HK-2 (cell line): Measurements from ENCODE around the gene DMXL2.
A peak's percentile ranks its signal among the peaks of the same experiment; 100 is the strongest.
"Not testable (repeated sequence)": the region's sequence is repeated elsewhere in the genome, so short reads cannot be mapped to it uniquely, and the experiment has no call there.

Experiments
- DNase-seq: peaks from one replicate; pipeline ENCODE4 v3.0.0-alpha.2; 2018; ENCODE audit not compliant: unreplicated experiment

The DMXL2 gene

GRCh38 chr15:51492528-51492927 is 130.0 kb downstream of the DMXL2 start:
- no peak for DNase-seq

DNA sequence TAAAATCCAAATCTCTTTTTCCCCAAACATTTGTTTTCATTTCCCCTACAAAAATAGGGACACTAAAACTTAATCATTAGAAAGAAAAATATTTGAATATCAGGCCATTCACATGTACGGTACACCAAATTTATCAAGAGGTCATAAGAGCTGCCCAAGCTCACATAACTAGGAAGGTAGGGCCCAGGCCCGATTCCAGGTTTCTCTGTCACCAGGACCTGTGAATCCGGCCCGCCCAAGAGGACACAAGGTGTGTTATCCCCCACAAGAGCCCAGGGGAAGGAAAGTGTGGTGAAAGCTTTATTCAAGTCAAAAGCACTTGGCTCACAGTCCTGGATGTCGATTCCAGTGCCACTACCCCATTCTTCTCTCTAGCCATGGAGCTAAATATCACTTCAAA is 130.6 kb downstream of the DMXL2 start:
- no peak for DNase-seq

GRCh38 chr15:51484781-51485180 is 137.8 kb downstream of the DMXL2 start:
- DNase-seq, result no peak

- DNase-seq, result no peak
These were observed 138.6 kb downstream of the DMXL2 start for GRCh38 chr15:51483985-51484384.

GRCh38 chr15:51483520-51483919 is 139.1 kb downstream of the DMXL2 start:
- DNase-seq, result no peak

GRCh38 chr15:51475736-51476135 is 146.8 kb downstream of the DMXL2 start:
- no peak for DNase-seq

DNA sequence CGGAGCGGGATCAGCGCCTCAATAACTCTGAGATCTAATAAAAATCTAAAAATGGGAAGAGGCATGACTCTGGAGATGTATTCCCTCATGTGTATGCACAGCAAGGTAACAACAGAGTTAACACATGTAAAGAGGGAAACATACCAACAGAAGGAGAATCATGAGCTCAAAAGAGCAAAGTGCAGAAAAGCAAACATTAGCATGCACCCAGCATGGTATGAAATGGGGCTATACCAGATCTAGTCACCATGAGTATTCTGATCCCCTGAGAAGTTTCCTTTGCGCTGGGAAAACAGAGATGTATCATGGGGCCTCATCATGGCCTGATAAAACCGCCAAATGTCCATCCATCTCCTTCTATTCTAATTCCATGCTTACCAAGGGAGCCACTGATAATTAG is 152.1 kb downstream of the DMXL2 start:
- DNase-seq, result no peak

GRCh38 chr15:51460796-51461195 is 161.8 kb downstream of the DMXL2 start:
- DNase-seq, result no peak

- DNase-seq, result peak; percentile 41
These were observed 172.6 kb downstream of the DMXL2 start for GRCh38 chr15:51450001-51450400.

DNA sequence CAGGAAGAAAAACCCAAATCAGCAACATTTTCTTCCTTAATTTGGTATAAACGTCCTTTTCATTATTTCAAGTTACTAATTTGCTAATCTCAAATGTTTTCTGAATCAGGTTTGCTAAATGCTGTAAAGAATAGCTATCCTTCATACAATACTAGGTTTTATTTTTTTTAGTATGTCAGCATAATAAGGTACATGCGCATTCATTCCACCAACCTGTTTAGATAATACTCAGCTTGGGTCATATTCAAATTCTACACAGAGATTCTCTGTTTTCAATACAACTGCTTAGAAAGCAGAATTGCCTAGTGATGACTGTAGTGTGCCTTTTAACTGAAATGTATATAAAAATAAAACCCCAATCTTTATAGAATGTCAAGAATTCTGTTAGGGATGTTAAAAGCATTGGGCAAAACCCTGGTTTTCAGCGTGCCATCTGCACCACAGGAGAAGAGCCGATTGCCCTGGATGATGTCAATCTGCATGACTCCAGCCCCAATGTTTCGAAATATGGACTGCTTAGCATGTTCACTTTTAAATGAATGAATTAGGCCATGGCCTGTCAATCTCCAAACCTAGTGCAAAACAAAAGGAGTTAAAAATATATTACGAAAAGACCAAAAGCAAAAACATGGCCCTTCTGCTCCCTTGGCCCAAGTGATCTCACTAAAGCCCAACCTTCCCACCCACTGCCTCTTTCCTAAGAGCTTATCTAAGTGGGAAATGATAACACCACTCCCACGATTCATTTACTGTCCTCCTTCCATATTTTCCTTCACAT is 173.8 kb downstream of the DMXL2 start:
- DNase-seq, result no peak

GRCh38 chr15:51447855-51448621 is 174.5 kb downstream of the DMXL2 start:
- no peak for DNase-seq

GRCh38 chr15:51446029-51446744 is 176.4 kb downstream of the DMXL2 start:
- not testable (repeated sequence) for DNase-seq

GRCh38 chr15:51444807-51445206 is 177.8 kb downstream of the DMXL2 start:
- no peak for DNase-seq

GRCh38 chr15:51444112-51444511 is 178.5 kb downstream of the DMXL2 start:
- no peak for DNase-seq

GRCh38 chr15:51443282-51443914 is 179.2 kb downstream of the DMXL2 start:
- DNase-seq, result no peak

- no peak for DNase-seq
These were observed 184.0 kb downstream of the DMXL2 start for GRCh38 chr15:51438526-51438925.

DNA sequence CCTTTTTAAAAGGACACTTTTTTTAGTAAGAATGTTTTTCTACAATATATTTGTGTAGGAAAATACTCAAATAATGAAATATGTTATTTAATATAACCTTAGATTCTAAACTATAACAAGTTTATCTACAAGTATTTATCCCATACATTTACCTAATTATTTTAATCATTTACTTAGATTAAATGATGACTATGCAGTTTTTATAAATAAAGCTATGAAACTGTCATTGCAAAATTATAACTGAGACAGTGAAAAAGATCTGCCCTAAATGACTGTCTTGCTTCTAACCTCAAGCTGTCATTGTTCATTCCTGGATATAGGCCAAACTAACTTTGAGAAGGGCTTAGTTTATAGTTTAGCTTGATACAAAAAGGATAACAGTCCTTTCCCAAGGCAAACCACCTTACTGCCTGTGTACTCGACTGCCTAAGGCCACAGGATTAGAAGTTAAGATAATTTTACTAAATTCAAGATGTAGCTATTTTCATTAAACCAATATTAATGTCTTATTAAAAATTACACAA is 197.0 kb downstream of the DMXL2 start:
- no peak for DNase-seq

- DNase-seq, result no peak
These were observed 197.8 kb downstream of the DMXL2 start for GRCh38 chr15:51424780-51425179.

DNA sequence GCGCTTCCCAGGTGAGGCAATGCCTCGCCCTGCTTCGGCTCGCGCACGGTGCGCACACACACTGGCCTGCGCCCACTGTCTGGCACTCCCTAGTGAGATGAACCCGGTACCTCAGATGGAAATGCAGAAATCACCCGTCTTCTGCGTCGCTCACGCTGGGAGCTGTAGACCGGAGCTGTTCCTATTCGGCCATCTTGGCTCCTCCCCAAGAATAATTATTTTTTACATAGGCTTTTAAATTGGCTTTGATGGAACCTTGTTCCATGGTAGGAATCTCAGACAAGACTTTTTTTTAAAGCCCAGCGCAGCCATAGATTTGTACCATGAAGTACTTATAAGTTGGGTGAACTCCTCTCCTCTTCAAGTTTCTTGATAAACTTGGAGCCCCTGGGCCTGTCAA is 199.5 kb downstream of the DMXL2 start:
- DNase-seq, result not testable (repeated sequence)

DNA sequence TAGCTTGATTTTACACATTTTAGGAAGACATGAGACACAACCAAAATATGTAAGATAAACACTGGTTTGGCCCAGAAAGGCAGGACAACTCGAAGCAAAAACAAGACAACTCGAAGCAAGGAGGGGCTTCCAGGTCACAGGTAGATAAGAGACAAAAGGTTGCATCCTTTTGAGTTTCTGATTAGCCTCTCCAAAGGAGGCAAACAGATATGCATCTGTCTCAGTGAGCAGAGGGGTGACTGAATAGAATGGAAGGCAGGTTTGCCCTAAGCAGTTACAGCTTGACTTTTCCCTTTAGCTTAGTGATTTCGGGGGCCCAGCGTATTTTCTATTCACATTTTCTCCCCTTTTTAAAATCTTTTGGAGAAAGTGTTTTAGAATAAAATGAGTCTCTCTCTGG is 206.4 kb downstream of the DMXL2 start:
- DNase-seq, result no peak

- no peak for DNase-seq
These were observed 208.2 kb downstream of the DMXL2 start for GRCh38 chr15:51414256-51414860.
